HepG2 (cell line): Measurements from ENCODE around the gene IP6K1. TPM values are rescaled to one million over a fixed set of nuclear protein-coding genes. Genes with fewer than 3 reads are reported as not detected.

Source experiments
- ATAC-seq: fragments of 200-7000 bp; cut with Tn5 transposase; 3 replicates; pipeline ENCODE4 v1.9.1; 2020; ENCODE audit warnings: mild to moderate bottlenecking, moderate library complexity
- BruUV-seq: library from RNA; stranded (reverse); fragments of 400-500 nt; replicated peaks from 2 replicates; lab custom pipeline; 2021; lab: Mats Ljungman, UMichigan
- CTCF ChIA-PET: fragments of 300-600 bp; formaldehyde crosslinking; extraction: SDS; loops from one replicate; lab custom pipeline; 2021; ENCODE audit warnings: low total read pairs, inconsistent platforms, low intra/inter-chr PET ratio; lab: Yijun Ruan, JAX
- POLR2A ChIA-PET: fragments of 350-600 bp; sonication (Branson Sonifier 250); formaldehyde crosslinking; loops from one replicate; lab custom pipeline; 2020; ENCODE audit warnings: antibody characterized with exemption, inconsistent platforms; lab: Yijun Ruan, JAX
- DNase-seq: peaks from one replicate; pipeline ENCODE4 v3.0.0-alpha.2; 2015; ENCODE audit warnings: low spot score
- FAIRE-seq: peaks from 3 replicates; lab custom pipeline; 2011; peaks lifted over from hg19 to GRCh38; lab: Jason Lieb, UNC
- H2AFZ ChIP-seq: one replicate; pipeline ENCODE4 v1.6.1; 2011; ENCODE audit warnings: low read length, inconsistent platforms
- H3K27ac ChIP-seq: fragments of 300-600 bp; 3 replicates; pipeline ENCODE4 v1.8.0; 2011; ENCODE audit warnings: mixed run types, mild to moderate bottlenecking, mixed read lengths, low read length, inconsistent platforms; ENCODE audit not compliant: insufficient read depth; ENCODE audit errors: extremely low read length
- H3K27me3 ChIP-seq, 2 experiments: fragments of 200-600 bp in 1 of 2; 2 replicates in 1 of 2; 3 replicates in 1 of 2; pipeline versions ENCODE4 v1.6.0 to v1.8.0; 2011; ENCODE audit warnings: low read length in 2 of 2, mild to moderate bottlenecking in 2 of 2, moderate library complexity in 2 of 2, inconsistent platforms in 1 of 2; ENCODE audit not compliant: insufficient read depth in 2 of 2, control insufficient read depth in 1 of 2
- H3K36me3 ChIP-seq, 2 experiments: fragments of 200-600 bp in 1 of 2; replicated peaks in 1 of 2; 2 replicates in 1 of 2; 3 replicates in 1 of 2; pipeline versions ENCODE4 v1.5.1 to v1.8.0; 2011; ENCODE audit warnings: low read length in 2 of 2, inconsistent platforms in 1 of 2; ENCODE audit not compliant: insufficient read depth in 2 of 2, control insufficient read depth in 1 of 2
- H3K4me1 ChIP-seq: 2 replicates; pipeline ENCODE4 v1.5.1; 2012; ENCODE audit warnings: low read length, inconsistent platforms; ENCODE audit not compliant: insufficient read depth
- H3K4me2 ChIP-seq: 2 replicates; pipeline ENCODE4 v1.6.0; 2011; ENCODE audit warnings: low read depth, low read length, inconsistent platforms
- H3K4me3 ChIP-seq, 3 experiments: fragments of 200-600 bp in 1 of 3; sonication (generic), shearing (Covaris generic) in 1 of 3; replicated peaks in 1 of 3; 2 replicates each; pipeline ENCODE4 v1.5.1; 2011 to 2016; ENCODE audit warnings: low read length in 3 of 3, inconsistent platforms in 2 of 3, low read depth in 2 of 3, mild to moderate bottlenecking in 2 of 3, control low read depth in 1 of 3, mixed read lengths in 1 of 3; ENCODE audit not compliant: insufficient read depth in 1 of 3
- H3K79me2 ChIP-seq: one replicate; pipeline ENCODE4 v1.6.1; 2011; ENCODE audit warnings: low read length, inconsistent platforms; ENCODE audit not compliant: insufficient read depth
- H3K9ac ChIP-seq: 2 replicates; pipeline ENCODE4 v1.6.0; 2011; ENCODE audit warnings: mild to moderate bottlenecking, low read depth, low read length, inconsistent platforms; ENCODE audit not compliant: insufficient read depth
- H3K9me3 ChIP-seq: 2 replicates; pipeline ENCODE4 v1.5.1; 2012; ENCODE audit warnings: mild to moderate bottlenecking, low read length
- H4K20me1 ChIP-seq: 2 replicates; pipeline ENCODE4 v1.6.0; 2011; ENCODE audit warnings: inconsistent platforms, mild to moderate bottlenecking, low read length, moderate library complexity; ENCODE audit not compliant: insufficient read depth
- CREM ChIP-seq, 2 experiments: sonication (generic) in 1 of 2; formaldehyde crosslinking in 1 of 2; IDR thresholded peaks; 2 replicates each; pipeline versions ENCODE4 v1.4.0 to v1.6.1; 2016 to 2020; ENCODE audit warnings: antibody characterized with exemption in 1 of 2, mild to moderate bottlenecking in 1 of 2, missing genetic modification reagents in 1 of 2
- HNRNPH1 ChIP-seq: fragments of 200-400 bp; formaldehyde crosslinking; optimal IDR thresholded peaks from 2 replicates; pipeline ENCODE3; 2017; ENCODE audit warnings: mild to moderate bottlenecking, low read depth, low read length
- HNRNPL ChIP-seq: fragments of 200-400 bp; formaldehyde crosslinking; IDR thresholded peaks from 2 replicates; pipeline ENCODE4 v1.6.1; 2017; ENCODE audit warnings: mild to moderate bottlenecking, low read depth, low read length
- MED8 ChIP-seq: sonication (generic); formaldehyde crosslinking; IDR thresholded peaks from 2 replicates; pipeline ENCODE4 v1.8.1; 2023; ENCODE audit warnings: mild to moderate bottlenecking, missing genetic modification reagents; ENCODE audit not compliant: insufficient replicate concordance
- SNAI1 ChIP-seq: sonication (generic); formaldehyde crosslinking; IDR thresholded peaks from 2 replicates; pipeline ENCODE4 v1.5.0; 2020; ENCODE audit warnings: mild to moderate bottlenecking, missing genetic modification reagents, borderline replicate concordance
- ZBTB20 ChIP-seq: sonication (generic); formaldehyde crosslinking; IDR thresholded peaks from 2 replicates; pipeline ENCODE4 v1.8.1; 2023; ENCODE audit warnings: missing genetic modification reagents, low read depth, mild to moderate bottlenecking, borderline replicate concordance
- ZNF12 ChIP-seq: sonication (generic); formaldehyde crosslinking; IDR thresholded peaks from 2 replicates; pipeline ENCODE4 v1.5.0; 2020; ENCODE audit warnings: missing genetic modification reagents
- ZNF354B ChIP-seq: sonication (generic); formaldehyde crosslinking; IDR thresholded peaks from 2 replicates; pipeline ENCODE4 v1.8.0; 2022; ENCODE audit warnings: mild to moderate bottlenecking, missing genetic modification reagents
- ZNF713 ChIP-seq: sonication (generic); formaldehyde crosslinking; IDR thresholded peaks from 2 replicates; pipeline ENCODE4 v1.4.0; 2020; ENCODE audit warnings: mild to moderate bottlenecking, missing genetic modification reagents
- ZNF761 ChIP-seq: sonication (generic); formaldehyde crosslinking; conservative IDR thresholded peaks from 2 replicates; pipeline ENCODE4 v1.4.0; 2020; ENCODE audit warnings: mild to moderate bottlenecking, missing genetic modification reagents
- ZNF772 ChIP-seq: sonication (generic); formaldehyde crosslinking; IDR thresholded peaks from 2 replicates; pipeline ENCODE4 v1.5.0; 2020; ENCODE audit warnings: mild to moderate bottlenecking, missing genetic modification reagents
- WGBS: methylation state at CpG from one replicate; pipeline ENCODE4 v1.1.6; 2017; ENCODE audit warnings: low lambda C conversion rate; 5-methylcytosine and 5-hydroxymethylcytosine counted together
- in situ Hi-C: cut with HindIII; loops from 2 replicates; pipeline ENCODE4 v1.10.0; 2017; ENCODE audit warnings: low pct_unique_long_range_greater_than_20kb; ENCODE audit not compliant: extremely low pct_ligation_motif_present
- intact Hi-C: fragments of 100-400 bp; cut with micrococcal nuclease; formaldehyde crosslinking; loops from one replicate; pipeline ENCODE4 v1.10.0; 2022; ENCODE audit not compliant: unreplicated experiment
- polyA plus RNA-seq, 8 experiments: library from polyadenylated mRNA; depleted of rRNA in 3 of 8; stranded (reverse) in 7 of 8; unstranded in 1 of 8; fragments of >200 nt; fragmentation: Illumina TruSeq in 4 of 8; extraction: Trizol in 4 of 8; gene quantifications; 2 replicates each; pipeline versions ENCODE4 v1.2.1 to v1.2.3, GENCODE V29; 2011 to 2016; ENCODE audit warnings: low read depth in 4 of 8, missing spikeins in 1 of 8, mixed read lengths in 1 of 8; ENCODE audit not compliant: insufficient read depth in 1 of 8
- total RNA-seq, 5 experiments: library from RNA; depleted of rRNA; stranded (reverse); fragments of >200 nt; fragmentation: Illumina TruSeq; extraction: Trizol; gene quantifications; 2 replicates each; pipeline ENCODE4 v1.2.3, GENCODE V29; 2016; ENCODE audit warnings: low read depth in 1 of 5
- TF ChIP-seq, protein P1 (sequence below): sonication (generic); formaldehyde crosslinking; IDR thresholded peaks from 2 replicates; pipeline ENCODE4 v1.4.0; 2020; ENCODE audit warnings: missing genetic modification reagents
- TF ChIP-seq, protein P2 (sequence below): sonication (generic); formaldehyde crosslinking; IDR thresholded peaks from 2 replicates; pipeline ENCODE4 v1.4.0; 2020; ENCODE audit warnings: missing genetic modification reagents
- TF ChIP-seq, protein P3 (sequence below): sonication (generic); formaldehyde crosslinking; IDR thresholded peaks from 2 replicates; pipeline ENCODE4 v1.4.0; 2020; ENCODE audit warnings: mild to moderate bottlenecking, missing genetic modification reagents
- TF ChIP-seq, protein P4 (sequence below): sonication (generic); formaldehyde crosslinking; IDR thresholded peaks from 2 replicates; pipeline ENCODE4 v1.8.0; 2022; ENCODE audit warnings: missing genetic modification reagents, low read depth, mild to moderate bottlenecking, borderline replicate concordance
- TF ChIP-seq, protein P5 (sequence below): sonication (generic); formaldehyde crosslinking; IDR thresholded peaks from 2 replicates; pipeline ENCODE4 v1.8.1; 2023; ENCODE audit warnings: mild to moderate bottlenecking, inconsistent platforms, moderate library complexity, missing genetic modification reagents, borderline replicate concordance

The IP6K1 gene
- total and polyA plus RNA-seq, 2 of the 13 experiments (the other 11 are each of a cell fraction or from before 2014, with no cell fraction given) = 17.7 to 29.7 TPM

DNA sequence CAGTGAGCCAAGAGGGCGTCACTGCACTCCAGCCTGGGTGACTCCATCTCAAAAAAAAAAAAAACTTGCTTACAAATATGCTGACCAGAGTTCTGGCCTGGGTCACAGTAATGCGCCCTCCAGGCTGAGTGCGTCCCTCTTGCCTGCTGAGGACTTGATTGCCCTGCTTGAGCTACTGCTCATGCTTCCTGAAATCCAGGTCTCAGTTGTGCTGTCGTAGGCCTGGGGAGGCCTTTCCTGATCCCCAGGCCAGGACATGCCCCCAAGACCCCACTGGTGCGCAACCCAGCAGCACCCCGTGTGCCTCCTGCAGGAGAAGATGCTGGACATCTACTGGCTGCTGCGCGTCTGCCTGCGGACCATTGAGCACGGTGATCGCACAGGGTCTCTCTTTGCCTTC is 74.2 kb downstream of the IP6K1 start (continued):
- no peak for TF ChIP-seq HNRNPL
- TF ChIP-seq, all 625 proteins: peak for 0

DNA sequence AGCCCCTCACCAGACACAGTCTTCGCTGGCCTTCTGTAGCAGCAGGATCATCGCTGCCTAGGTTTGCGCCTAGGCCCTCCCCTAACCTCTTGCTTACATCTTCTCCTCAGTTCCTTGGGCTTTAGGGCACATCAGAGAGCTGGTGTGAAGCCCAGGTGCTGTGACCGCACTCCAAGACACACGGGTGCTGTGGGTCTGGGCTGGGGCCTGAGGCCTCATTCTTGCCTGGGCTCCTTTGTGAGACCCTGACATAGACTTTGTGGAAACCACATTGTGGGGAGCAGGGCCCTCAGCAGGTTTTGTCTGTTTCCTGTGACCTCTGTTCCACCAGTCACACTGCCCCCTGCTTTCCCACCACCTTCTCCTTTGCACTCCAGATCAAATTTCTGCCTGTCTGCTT is 74.9 kb downstream of the IP6K1 start:
- Histone ChIP-seq H3K9me3 (no peaks in the 10 kb centered on the region), H3K27me3 (no peaks in the 10 kb centered on the region), H2AFZ (no peak overlapping the region), H3K9ac (no peak overlapping the region), H4K20me1 (no peaks in the 10 kb centered on the region), H3K79me2 (no peaks in the 10 kb centered on the region), H3K27ac (no peak overlapping the region), H3K4me1 (peaks cover 23% of the 10 kb centered on the region), H3K4me3 (no peak overlapping the region), H3K36me3 (peaks cover 9% of the 10 kb centered on the region in 2 experiments; a peak in 4 of 5 replicates), H3K4me2 (no peak overlapping the region)
- DNase-seq = no peak
- intact Hi-C loops (no loop called here), in situ Hi-C loops (no loop called here)
- CTCF ChIA-PET = no interaction called here
- WGBS = 100% methylated on average over 5 of the region's 5 CpGs
- BruUV-seq = no TSS peak
- ATAC-seq = no peak
- FAIRE-seq = no peak
- POLR2A ChIA-PET = no interaction called here
- no peak for TF ChIP-seq SNAI1 (CRISPR knock-in tag)
- no peak for TF ChIP-seq ZNF772 (CRISPR knock-in tag)
- no peak for TF ChIP-seq CREM (IDR thresholded peaks at IDR 0.05)
- TF ChIP-seq CREM (CRISPR knock-in tag; IDR thresholded peaks at IDR 0.05) = no peak
- TF ChIP-seq ZNF12 (CRISPR knock-in tag) = no peak
- no peak for TF ChIP-seq ZNF761
- no peak for TF ChIP-seq MED8 (CRISPR knock-in tag)
- TF ChIP-seq ZNF713 (CRISPR knock-in tag) = no peak
- no peak for TF ChIP-seq ZNF354B (CRISPR knock-in tag)
- no peak for TF ChIP-seq ZBTB20
- TF ChIP-seq, protein P1, sequence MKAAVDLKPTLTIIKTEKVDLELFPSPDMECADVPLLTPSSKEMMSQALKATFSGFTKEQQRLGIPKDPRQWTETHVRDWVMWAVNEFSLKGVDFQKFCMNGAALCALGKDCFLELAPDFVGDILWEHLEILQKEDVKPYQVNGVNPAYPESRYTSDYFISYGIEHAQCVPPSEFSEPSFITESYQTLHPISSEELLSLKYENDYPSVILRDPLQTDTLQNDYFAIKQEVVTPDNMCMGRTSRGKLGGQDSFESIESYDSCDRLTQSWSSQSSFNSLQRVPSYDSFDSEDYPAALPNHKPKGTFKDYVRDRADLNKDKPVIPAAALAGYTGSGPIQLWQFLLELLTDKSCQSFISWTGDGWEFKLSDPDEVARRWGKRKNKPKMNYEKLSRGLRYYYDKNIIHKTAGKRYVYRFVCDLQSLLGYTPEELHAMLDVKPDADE (CRISPR knock-in tag) = no peak
- TF ChIP-seq, protein P2, sequence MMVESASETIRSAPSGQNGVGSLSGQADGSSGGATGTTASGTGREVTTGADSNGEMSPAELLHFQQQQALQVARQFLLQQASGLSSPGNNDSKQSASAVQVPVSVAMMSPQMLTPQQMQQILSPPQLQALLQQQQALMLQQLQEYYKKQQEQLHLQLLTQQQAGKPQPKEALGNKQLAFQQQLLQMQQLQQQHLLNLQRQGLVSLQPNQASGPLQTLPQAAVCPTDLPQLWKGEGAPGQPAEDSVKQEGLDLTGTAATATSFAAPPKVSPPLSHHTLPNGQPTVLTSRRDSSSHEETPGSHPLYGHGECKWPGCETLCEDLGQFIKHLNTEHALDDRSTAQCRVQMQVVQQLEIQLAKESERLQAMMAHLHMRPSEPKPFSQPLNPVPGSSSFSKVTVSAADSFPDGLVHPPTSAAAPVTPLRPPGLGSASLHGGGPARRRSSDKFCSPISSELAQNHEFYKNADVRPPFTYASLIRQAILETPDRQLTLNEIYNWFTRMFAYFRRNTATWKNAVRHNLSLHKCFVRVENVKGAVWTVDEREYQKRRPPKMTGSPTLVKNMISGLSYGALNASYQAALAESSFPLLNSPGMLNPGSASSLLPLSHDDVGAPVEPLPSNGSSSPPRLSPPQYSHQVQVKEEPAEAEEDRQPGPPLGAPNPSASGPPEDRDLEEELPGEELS = no peak
- TF ChIP-seq, protein P3, sequence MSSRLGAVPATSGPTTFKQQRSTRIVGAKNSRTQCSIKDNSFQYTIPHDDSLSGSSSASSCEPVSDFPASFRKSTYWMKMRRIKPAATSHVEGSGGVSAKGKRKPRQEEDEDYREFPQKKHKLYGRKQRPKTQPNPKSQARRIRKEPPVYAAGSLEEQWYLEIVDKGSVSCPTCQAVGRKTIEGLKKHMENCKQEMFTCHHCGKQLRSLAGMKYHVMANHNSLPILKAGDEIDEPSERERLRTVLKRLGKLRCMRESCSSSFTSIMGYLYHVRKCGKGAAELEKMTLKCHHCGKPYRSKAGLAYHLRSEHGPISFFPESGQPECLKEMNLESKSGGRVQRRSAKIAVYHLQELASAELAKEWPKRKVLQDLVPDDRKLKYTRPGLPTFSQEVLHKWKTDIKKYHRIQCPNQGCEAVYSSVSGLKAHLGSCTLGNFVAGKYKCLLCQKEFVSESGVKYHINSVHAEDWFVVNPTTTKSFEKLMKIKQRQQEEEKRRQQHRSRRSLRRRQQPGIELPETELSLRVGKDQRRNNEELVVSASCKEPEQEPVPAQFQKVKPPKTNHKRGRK (CRISPR knock-in tag) = no peak
- TF ChIP-seq HNRNPH1 = no peak
- TF ChIP-seq, protein P4, sequence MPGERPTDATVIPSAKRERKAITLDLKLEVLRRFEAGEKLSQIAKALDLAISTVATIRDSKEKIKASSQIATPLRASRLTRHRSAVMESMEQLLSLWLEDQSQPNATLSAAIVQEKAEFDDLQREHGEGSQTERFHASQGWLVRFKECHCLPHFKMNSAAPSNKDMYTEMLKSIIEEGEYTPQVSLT (CRISPR knock-in tag) = no peak
- TF ChIP-seq, protein P5, sequence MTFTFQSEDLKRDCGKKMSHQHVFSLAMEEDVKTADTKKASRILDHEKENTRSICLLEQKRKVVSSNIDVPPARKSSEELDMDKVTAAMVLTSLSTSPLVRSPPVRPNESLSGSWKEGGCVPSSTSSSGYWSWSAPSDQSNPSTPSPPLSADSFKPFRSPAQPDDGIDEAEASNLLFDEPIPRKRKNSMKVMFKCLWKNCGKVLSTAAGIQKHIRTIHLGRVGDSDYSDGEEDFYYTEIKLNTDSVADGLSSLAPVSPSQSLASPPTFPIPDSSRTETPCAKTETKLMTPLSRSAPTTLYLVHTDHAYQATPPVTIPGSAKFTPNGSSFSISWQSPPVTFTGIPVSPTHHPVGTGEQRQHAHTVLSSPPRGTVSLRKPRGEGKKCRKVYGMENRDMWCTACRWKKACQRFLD (CRISPR knock-in tag) = no peak
